ENCODE measurements around the gene RANBP10.
"Not testable (repeated sequence)": the region's sequence is repeated elsewhere in the genome, so short reads cannot be mapped to it uniquely, and the experiment has no call there.

The RANBP10 gene

DNA sequence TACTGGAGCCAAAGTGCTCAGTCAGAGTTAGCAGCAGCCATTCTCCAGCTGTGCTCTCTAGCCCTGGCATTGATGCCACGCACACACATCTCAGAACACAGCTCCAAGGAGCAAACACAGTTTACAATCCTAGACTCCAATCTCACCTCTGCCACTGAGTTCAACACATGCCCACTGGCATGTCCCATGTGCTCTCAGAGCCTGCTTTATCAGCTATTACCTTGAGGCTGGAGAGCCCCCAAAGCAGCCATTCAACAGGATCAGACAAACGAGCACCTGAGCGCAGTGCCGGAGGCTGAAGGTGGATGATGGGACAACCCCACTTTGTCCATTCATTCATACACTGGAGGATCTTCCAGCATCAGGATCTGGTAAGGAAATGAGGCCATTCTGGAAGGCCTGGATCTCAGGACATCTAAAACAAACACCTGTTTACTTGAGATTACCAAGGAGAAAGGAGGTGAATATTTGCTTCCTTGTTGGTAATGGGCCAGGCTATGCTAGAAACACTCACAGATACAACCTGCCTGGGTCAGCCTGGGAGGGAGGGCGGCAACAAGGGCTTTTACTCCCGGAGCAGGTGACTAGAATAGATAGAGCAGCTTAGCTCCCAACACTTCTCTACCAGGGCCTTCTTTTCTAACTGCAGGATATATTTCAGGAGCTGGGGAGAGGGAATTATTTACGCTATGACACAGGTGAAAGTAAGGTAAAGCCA, 25.4 kb downstream of the RANBP10 start:
- no peak for DNase-seq (ENCODE audit: low read depth in 1 of 2, low spot score in 1 of 2)

DNA sequence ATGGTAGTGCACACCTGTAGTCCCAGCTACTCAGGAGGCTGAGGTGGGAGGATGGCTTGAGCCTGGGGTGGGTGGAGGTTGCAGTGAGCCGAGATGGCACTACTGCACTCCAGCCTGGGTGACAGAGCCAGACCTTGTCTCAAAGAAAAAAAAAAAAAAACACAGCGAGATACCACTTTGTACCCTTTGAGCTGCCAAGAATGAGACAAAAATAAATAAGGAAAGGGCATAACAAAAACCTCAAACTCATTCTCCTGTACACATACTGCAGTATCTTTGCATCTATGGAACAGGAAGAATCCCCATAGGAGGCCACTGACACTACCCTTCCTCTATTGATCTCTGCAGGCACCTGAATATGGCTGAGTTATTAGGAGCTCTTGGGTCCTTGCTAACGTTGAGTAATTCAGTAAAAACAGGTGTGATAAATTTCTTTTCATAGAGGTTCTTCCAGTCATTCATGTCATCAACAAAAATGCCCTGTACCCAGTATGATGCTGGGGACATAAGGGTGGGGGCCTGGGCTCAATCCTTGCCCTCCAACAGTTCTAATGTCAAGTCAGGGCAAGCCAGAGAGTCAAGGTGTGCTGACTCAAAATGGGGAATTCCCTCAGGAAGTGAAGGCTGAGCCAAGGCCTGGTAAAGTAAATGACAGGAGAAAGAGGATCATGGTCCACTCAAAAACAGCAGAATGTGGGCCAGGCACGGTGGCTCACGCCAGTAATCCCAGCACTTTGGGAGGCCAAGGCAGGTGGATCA, 26.9 kb downstream of the RANBP10 start:
- DNase-seq (ENCODE audit: low read depth in 1 of 2, low spot score in 1 of 2), result no peak

DNA sequence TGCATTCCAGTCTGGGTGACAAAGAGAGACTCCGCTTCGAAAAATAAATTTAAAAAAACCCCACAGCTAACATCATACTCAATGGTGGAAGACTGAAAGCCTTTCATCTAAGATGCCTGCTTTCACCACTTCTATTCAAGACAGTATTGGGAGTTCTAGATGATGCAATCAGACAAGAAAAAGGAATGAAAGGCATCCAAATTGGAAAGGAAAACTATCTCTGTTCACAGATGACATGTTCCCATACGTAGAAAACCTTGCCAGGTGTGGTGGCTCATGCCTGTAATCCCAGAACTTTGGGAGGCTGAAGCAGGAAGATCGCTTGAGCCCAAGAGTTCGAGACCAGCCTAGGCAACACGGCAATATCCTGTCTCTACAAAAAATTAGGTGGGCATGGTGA, 31.1 kb downstream of the RANBP10 start:
- no peak for DNase-seq (ENCODE audit: low read depth in 1 of 2, low spot score in 1 of 2)

DNA sequence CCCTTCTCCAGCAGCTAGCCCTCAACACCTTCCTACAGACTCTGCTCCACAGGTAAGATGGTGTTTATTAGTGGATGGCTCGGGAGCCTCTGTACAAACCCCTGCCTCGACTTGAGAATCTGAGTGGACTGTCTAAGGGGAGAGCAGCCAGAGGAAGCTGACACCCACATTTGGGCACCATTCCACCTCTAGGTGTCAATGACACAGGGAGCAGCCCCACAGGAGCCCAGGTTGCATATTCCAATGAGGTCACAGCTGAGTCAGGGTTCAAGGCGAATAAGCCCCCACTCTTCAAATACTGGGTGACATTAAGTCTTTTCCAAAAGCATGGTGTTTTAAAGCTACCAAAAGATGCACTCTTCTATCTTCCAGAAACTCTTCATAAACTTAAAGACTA, 31.9 kb downstream of the RANBP10 start:
- no peak for DNase-seq (ENCODE audit: low read depth in 1 of 2, low spot score in 1 of 2)

DNA sequence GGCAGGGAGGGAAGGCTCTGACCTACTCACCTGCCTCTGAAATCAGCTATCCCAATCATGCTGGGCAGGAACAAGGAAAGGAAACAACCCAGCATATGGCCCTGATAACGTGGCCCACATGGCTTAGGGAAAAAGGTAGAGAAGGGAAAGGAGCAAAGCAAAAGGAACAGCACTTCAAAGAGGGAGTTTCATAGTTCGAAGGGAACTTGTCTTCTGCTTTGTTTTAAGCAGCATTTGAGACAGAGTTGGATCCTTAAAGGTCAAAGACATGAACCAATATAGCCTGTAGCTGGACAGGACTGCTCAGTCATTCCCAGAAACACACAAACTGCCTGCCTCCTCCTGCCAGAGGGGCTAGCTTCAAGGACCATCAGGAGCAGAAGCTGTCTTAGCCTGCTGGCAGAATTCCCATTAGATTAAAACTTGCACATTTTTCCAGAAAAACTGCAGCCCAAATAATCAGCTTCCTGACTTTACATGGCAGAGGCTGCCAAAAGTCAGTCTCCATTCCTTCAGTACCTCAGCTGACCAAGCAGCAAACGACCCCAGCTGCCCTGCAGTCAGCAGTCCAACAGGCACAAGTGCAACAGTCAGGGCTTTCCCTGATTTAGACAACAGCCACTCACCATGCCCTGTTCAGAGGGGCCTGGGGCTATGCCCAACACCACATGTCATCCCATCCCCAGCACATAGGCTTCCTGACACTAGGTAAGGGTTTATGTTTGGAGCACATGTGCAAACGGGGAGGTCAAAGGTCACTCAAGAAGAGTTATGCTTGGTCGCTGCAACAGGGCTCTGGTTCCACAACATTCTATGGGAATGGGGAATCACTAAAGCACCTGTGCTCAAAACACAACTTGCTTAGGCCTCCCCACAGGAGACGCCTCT, 32.5 kb downstream of the RANBP10 start:
- no peak for DNase-seq (ENCODE audit: low read depth in 1 of 2, low spot score in 1 of 2)

DNA sequence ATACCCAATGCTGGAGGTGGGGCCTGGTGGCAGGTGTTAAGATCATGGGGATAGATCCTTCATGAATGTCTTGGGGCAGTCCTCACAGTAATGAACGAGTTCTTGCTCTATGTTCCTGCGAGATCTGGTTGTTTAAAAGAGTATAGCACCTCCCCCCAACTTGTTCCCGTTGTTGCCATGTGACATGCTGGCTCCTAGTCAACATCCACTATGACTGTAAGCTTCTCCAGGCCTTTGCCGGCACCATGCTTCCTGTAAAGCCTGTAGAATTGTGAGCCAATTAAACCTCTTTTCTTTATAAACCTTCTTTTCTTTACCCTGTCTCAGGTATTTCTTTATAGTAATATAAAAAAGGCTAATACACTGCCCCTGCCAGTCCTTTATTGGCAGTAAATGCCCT, 33.3 kb downstream of the RANBP10 start:
- DNase-seq (ENCODE audit: low read depth in 1 of 2, low spot score in 1 of 2), result no peak

DNA sequence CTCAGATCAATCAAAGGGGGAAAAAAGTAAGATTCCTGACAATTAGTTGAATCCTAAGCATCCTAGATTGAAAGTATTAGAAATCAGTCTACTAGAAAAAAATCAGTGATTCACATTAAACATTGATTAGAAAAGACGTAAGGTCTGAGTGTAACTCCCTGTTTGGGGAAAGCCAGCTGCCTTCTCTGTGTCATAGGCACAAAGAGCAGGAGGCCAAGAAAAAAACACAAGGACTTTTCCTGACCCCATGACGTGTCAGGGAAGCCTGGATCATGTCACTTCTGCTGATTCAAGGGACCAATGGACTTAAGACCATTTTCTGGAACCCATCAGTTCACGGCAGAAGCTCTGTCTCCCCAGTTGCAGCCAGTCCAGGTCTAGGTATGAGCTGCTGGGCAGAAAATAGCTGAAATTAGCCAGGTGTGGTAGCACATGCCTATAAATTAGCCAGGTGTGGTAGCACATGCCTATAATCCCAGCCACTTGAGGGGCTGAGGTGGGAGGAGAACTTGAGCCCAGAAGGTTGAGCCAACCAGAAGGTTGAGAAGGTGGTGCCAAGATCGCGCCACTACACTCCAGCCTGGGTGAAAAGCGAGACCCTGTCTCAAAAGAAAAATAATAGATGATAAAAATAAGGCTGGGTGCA, 35.9 kb downstream of the RANBP10 start:
- no peak for DNase-seq (ENCODE audit: low read depth in 1 of 2, low spot score in 1 of 2)

DNA sequence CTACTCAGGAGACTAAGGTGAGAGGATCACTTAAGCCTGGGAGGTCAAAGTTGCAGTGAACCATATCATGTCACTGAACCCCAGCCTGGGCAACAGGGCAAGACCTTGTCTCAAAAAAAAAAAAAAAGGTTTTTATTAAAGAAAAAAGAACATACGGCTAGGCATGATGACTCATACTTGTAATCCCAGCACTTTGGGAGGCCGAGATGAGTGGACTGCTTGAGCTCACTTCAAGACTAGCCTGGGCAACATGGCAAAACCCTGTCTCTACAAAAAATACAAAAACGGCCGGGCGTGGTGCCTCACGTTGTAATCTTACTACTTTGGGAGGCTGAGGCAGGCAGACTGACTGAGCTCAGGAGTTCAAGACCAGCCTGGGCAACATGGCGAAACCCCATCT, 38.4 kb downstream of the RANBP10 start:
- DNase-seq (ENCODE audit: low read depth in 1 of 2, low spot score in 1 of 2), result no peak

DNA sequence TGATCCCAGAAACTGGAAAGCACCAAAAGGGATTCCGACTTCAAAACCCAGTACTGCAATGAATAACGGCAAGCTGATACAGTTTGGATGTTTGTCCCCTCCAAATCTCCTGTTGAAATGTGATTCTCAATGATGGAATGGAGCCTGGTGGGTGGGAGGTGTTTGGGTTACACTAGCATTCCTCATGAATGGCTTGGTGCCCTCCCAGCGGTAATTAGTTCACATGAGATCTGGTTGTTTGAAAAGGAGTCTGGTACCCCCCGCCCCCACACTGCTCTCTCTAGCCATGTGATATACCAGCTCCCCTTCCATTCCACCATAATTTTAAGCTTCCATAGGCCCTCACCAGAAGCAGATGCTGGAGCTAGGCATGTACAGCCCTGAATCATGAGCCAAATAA, 40.1 kb downstream of the RANBP10 start:
- DNase-seq (ENCODE audit: low read depth in 1 of 2, low spot score in 1 of 2), result no peak

DNA sequence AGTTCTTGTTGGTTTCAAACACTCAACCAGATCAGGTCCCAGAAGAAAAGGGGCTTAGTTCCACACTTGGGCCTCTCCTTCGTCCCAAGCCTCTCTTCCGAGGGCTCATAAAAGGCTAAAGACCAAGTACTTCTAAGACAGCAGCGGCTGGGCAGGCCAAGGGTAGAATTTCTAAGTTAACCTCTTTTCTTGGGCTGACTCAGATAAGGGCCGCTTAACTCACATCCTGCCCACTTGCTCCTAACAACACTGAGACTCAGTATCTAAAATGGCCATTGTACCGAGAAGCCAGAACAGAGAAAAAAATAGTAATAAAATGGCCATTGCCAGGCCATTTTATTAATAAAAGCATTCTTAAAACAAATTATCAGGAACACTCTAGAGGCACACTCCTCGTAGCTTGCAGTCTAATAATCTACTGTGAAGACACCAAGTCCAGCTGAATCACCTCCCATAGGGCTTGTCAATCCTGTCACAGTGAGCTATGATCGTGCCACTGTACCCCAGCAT, 42.1 kb downstream of the RANBP10 start:
- DNase-seq (ENCODE audit: low read depth in 1 of 2, low spot score in 1 of 2), result no peak

DNA sequence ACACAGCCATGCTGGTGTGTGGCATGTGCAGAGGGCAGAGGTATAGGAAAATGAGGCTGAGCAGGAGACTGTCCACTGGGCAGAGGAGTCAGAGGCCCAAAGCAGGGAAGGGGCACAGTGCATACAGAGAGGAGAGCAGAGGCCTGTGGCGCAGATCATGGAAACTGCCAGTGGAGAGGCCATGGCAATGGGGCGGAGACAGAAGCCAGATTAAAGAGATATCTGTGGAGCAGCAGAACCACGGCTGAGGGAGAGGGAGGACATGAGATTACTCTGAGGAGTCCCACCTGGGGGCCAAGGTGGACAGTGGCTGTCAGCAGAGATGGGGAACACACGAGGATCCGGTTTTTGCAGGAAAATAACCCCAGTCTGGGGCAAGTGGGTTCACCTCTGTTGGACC, 43.3 kb downstream of the RANBP10 start:
- DNase-seq (ENCODE audit: low read depth in 1 of 2, low spot score in 1 of 2), result no peak

DNA sequence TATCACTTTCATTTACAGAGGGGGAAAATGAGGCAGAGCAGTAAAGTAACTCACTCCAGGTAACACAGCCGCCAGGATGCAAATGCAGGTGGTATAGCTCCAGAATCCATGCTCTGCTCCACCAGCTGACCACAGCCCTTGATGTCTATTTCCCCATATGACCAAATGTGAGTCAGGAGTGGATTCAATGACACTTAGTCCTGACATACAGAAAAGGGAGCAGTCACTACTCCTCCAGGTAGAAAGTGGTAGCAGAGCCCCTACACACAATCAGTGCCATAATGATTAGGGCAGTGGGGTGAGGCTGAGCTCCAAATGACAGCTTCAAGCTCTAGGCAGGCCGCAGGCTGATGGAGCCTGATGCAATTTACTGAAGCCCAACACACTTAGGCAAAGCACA, 44.0 kb downstream of the RANBP10 start:
- no peak for DNase-seq (ENCODE audit: low read depth in 1 of 2, low spot score in 1 of 2)

DNA sequence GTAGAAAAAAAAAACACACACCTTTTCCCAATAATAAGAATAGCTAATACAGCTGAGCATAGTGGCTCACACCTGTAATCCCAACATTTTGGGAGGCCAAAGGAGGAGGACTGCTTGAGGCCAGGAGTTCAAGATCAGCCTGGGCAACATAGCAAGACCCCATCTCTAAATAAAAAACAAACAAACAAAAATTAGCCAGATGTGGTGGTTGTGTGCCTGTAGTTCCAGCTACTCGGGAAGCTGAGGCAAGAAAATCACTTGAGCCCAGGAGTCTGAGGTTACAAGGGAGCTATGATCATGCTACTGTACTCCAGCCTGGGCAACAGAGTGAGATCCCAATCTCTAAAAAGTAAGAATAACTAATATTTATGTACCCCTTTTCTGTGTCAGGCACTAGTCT, 44.4 kb downstream of the RANBP10 start:
- DNase-seq (ENCODE audit: low read depth in 1 of 2, low spot score in 1 of 2), result no peak

DNA sequence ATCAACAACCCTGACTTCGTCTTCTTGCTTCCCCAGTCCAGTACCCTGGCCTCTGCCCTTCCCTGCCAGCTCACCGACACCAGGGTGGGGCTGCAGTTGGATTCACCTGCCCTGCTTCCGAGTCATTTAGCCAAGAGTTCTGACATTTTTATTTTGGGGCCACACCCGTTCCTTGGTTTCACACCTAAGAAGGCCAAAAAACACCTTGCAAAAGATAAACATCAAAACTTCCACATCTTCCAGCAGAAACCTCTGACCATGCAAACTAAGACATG, 45.5 kb downstream of the RANBP10 start:
- DNase-seq (ENCODE audit: low read depth in 1 of 2, low spot score in 1 of 2), result no peak

DNA sequence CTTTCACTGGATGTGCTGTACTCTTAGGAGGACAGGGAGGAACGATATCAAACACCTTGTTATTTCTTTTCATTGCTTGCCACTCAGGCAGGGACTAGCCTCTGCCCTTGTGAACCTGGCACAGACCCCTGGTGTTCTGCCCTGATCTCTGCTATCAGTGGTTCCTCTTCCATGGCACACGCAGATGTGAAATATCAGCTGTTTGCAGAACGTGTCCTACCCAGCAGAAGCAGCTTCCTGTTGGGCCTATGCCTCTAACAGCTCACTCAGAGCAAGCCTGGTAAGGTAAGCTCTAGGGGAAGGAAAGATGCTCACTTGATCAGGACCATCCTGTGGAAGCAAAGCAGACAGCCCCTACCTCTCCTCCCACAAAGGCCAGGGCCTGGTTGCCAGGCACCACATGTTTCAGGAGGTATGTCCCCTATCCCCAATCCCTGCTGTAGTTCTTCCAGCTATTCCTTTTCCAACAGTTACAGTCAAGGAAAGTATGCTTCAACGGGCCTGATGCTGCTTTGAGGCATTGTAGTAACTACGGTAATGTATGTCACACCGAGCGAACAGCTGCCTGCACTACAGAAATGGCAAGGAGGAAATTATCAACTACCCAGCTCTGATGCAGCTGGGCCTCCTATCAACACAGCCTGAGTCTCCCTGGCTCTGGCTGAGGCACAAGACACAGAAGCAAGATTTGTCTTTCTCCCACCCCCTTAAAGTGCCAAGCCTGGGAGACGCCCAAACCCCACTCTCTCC, 46.0 kb downstream of the RANBP10 start:
- no peak for DNase-seq (ENCODE audit: low read depth in 1 of 2, low spot score in 1 of 2)

DNA sequence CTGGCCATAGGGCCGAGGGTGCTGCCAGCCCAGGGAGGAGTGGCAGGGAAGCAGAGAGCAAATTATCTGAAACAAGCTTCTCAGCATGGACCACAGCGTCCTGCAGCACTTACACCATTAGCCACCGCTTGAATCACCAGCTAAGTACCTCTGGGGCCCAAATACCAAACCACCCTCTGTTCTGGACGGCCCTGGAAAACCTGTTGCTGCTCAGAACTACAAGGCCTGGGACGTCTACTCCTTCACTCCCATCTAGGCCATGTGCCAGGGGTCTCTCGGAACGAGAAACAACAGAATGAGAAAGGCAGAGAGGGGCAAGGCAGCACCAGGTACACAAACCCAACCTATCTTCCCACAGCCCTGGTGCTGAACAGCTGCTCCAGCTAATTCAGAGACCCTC, 47.4 kb downstream of the RANBP10 start:
- no peak for DNase-seq (ENCODE audit: low read depth in 1 of 2, low spot score in 1 of 2)

DNA sequence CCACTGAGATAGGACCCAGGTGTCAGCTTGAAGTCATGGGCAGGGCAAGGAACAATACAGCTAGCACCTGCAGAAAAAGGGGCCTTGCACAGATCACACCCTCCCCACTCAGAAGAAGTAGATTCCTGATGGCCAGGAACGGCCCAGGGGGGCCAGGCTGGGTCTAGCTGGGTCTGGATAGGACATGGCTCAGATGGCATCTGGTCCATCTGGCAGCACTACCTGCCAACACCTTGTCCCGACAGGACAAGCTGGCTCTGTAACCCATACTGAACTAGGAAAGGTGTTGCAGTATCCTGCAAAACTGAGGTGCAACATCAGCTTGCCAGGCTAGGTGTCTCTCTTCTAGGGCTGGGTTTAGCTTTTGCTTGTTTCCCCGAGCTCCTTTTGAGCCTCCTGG, 48.4 kb downstream of the RANBP10 start:
- no peak for DNase-seq (ENCODE audit: low read depth in 1 of 2, low spot score in 1 of 2)

DNA sequence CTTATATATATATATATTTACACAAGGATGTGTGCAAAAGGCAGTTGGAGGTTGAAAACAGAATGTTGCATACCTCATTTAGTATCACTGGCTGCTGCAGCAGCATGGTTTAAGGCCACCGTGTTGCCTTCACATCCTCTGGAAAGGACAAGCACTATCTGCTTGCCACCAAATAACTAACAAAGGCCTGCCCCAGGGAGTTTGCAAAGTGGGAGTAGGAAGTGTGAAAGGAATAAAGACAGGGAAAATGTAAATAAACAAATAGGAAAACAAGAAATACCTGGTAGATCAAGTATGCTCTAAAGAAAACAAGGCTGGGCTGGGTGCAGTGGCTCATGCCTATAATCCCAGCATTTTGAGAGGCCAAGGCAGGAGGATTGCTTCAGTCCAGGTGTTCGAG, 53.7 kb downstream of the RANBP10 start:
- no peak for DNase-seq (ENCODE audit: low read depth in 1 of 2, low spot score in 1 of 2)

DNA sequence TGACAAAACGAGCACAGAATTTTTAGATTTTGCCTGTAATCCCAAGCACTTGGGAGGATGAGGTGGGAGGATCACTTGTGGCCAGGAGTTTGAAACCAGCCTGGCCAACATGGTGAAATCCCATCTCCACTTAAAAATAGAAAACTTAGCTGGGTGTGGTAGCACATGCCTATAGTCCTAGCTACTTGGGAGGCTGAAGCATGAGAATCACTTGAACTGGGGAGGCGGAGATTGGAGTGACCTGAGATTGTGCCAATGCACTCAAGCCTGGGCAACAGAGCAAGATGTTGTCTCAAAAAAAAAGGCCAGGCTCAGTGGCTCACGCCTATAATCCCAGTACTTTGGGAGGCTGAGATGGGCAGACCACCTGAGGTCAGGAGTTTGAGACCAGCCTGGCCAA, 55.0 kb downstream of the RANBP10 start:
- not testable (repeated sequence) for DNase-seq (ENCODE audit: low read depth in 1 of 2, low spot score in 1 of 2)

DNA sequence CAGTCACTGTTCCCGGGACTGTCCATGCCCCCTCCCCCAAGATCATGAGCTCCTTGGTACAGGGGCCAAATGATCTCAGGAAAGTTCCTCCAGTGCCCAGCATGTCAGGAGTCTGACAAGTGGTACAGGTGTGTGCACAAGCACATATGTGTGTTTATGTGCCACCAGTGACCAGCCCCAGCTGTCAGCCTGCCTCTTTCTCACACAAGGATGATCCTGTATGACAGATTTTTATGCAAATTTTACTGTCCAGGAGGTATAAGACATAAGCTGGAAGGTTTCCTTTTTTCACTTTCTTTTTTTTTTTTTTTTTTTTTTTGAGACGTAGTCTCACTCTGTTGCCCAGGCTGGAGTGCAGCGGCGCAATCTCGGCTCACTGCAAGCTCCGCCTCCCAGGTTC, 55.9 kb downstream of the RANBP10 start:
- DNase-seq (ENCODE audit: low read depth in 1 of 2, low spot score in 1 of 2), result no peak

All from activated CD4-positive, alpha-beta T cell treated with anti-CD3 and anti-CD28 coated beads, Interleukin-2, amount 50 U/mL, for 24 hours (primary cell).